HUES64 (cell line): Measurements from ENCODE around the gene TCF7L2.

Experiments
- H3K27ac ChIP-seq: 2 replicates; pipeline ENCODE4 v1.7.0; 2013; ENCODE audit warnings: low read depth, low read length, inconsistent platforms
- H3K27me3 ChIP-seq: 2 replicates; pipeline ENCODE4 v1.6.1; 2013; ENCODE audit warnings: mild to moderate bottlenecking, low read length; ENCODE audit not compliant: insufficient read depth
- H3K36me3 ChIP-seq: 2 replicates; pipeline ENCODE4 v1.6.1; 2013; ENCODE audit warnings: mild to moderate bottlenecking, low read length; ENCODE audit not compliant: insufficient read depth
- H3K4me1 ChIP-seq: 2 replicates; pipeline ENCODE4 v1.6.1; 2013; ENCODE audit warnings: mild to moderate bottlenecking, low read length, moderate library complexity; ENCODE audit not compliant: insufficient read depth
- H3K4me3 ChIP-seq: 2 replicates; pipeline ENCODE4 v1.5.1; 2013; ENCODE audit warnings: mild to moderate bottlenecking, low read length, moderate library complexity
- H3K9ac ChIP-seq: 2 replicates; pipeline ENCODE4 v1.6.1; 2013; ENCODE audit warnings: mild to moderate bottlenecking, low read depth, low read length
- H3K9me3 ChIP-seq: 2 replicates; pipeline ENCODE4 v1.6.1; 2013; ENCODE audit warnings: low read depth, low read length; ENCODE audit not compliant: insufficient read depth
- whole genome bisulfite sequencing: fragments of 150-250, 120-280 bp; methylation state at CpG from one replicate; pipeline ENCODE4 v1.1.7; 2013; ENCODE audit warnings: missing lambda C conversion rate; 5-methylcytosine and 5-hydroxymethylcytosine counted together

Gene TCF7L2

GRCh38 chr10:113088194-113088593, 138.1 kb downstream of the TCF7L2 start:
- Histone ChIP-seq H3K27me3 (no peaks in the 10 kb centered on the region), H3K9me3 (no peaks in the 10 kb centered on the region), H3K4me1 (peaks cover 27% of the 10 kb centered on the region), H3K9ac (no peak overlapping the region), H3K4me3 (no peak overlapping the region), H3K36me3 (peaks cover 16% of the 10 kb centered on the region), H3K27ac (no peak overlapping the region)
- 96% methylated on average over 2 of the region's 2 CpGs for WGBS

DNA sequence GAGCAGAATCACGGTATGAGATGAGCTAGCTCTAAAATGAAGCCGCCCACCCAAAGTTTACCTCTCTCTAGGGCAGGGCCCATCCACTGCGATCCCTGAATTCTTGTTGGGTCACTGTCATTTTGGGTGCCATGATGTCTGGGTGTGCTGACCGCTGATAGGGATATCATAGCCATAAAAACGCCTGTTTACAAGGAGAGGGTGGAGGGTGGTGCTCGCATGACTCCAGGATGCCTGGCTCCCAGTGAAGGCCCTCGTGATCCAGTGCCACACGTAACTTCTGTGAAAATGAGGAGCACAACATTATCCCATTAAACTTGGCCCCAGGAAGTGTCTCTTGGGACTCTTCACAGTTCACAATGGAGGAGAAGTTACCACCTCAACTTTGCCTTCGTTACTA, 139.5 kb downstream of the TCF7L2 start:
- H3K36me3 ChIP-seq: peaks cover 16% of the 10 kb centered on the region

DNA sequence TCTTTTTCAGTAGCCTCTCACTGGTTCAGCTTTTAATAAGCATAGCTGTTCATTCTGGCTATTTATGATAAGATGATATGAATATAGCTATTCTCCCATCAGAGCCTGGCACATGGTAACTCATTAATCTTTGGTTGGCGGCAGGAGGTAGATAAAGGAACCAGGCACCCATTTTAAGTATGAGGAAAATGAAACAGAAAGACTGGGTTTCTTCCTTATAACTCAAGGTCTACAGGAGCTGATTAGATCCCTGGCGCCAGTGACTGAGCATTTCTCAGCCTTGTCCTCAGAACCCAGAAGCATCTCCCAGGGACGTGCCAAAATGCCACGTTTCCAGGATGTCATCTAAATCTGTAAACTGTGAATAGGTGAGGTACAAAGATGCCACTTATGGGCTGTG, 141.9 kb downstream of the TCF7L2 start:
- no peak overlapping the region for H3K4me3 ChIP-seq
- H3K36me3 ChIP-seq: peaks cover 30% of the 10 kb centered on the region
- no peaks in the 10 kb centered on the region for H3K27me3 ChIP-seq
- no peaks in the 10 kb centered on the region for H3K9me3 ChIP-seq
- H3K27ac ChIP-seq: no peak overlapping the region
- WGBS: 94% methylated on average over 4 of the region's 4 CpGs
- H3K4me1 ChIP-seq: peaks cover 28% of the 10 kb centered on the region
- H3K9ac ChIP-seq: no peak overlapping the region

More for the DNA sequence above, 139.5 kb downstream of the TCF7L2 start:
- 88% methylated on average over 9 of the region's 9 CpGs for WGBS
- no peaks in the 10 kb centered on the region for H3K9me3 ChIP-seq
- no peak overlapping the region for H3K4me3 ChIP-seq
- H3K27me3 ChIP-seq: no peaks in the 10 kb centered on the region
- H3K27ac ChIP-seq: no peak overlapping the region
- H3K4me1 ChIP-seq: peaks cover 38% of the 10 kb centered on the region
- no peak overlapping the region for H3K9ac ChIP-seq

GRCh38 chr10:113093188-113094113, 143.4 kb downstream of the TCF7L2 start:
- no peaks in the 10 kb centered on the region for H3K27me3 ChIP-seq
- H3K4me1 ChIP-seq: peaks cover 15% of the 10 kb centered on the region
- peaks cover 33% of the 10 kb centered on the region for H3K36me3 ChIP-seq
- WGBS: 91% methylated on average over 9 of the region's 10 CpGs
- peak overlapping the region; percentile 1; the same call in 1 of the 2 replicates for H3K27ac ChIP-seq
- H3K4me3 ChIP-seq: no peak overlapping the region
- H3K9me3 ChIP-seq: no peaks in the 10 kb centered on the region
- no peak overlapping the region for H3K9ac ChIP-seq

DNA sequence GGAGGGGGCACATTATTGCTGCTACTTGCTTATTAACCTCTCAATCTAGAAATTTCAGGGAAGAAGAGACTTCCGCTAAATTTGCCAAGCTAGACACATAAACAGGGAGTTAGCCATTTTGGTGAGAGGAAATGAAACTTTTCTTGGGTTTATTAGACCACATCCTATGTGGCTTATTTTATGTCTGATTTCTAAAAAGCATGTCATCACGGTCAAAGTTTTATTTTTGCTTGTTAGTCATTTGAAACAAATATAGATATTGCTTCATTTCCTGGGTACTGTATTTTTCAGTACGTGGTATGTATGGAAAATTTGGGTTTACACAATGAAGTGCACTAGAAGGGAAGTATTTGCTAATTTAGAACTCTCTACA, 144.1 kb downstream of the TCF7L2 start:
- WGBS: 100% methylated on average over 3 of the region's 3 CpGs
- Histone ChIP-seq H3K4me3 (no peak overlapping the region), H3K36me3 (peaks cover 33% of the 10 kb centered on the region), H3K9me3 (no peaks in the 10 kb centered on the region), H3K4me1 (peaks cover 15% of the 10 kb centered on the region), H3K9ac (no peak overlapping the region), H3K27me3 (no peaks in the 10 kb centered on the region), H3K27ac (peak overlapping the region; percentile 1; the same call in 1 of the 2 replicates)

GRCh38 chr10:113095419-113096127, 145.5 kb downstream of the TCF7L2 start:
- Histone ChIP-seq H3K9me3 (no peaks in the 10 kb centered on the region), H3K27ac (no peak overlapping the region), H3K27me3 (no peaks in the 10 kb centered on the region), H3K4me3 (no peak overlapping the region), H3K9ac (no peak overlapping the region), H3K36me3 (peaks cover 27% of the 10 kb centered on the region), H3K4me1 (peaks cover 19% of the 10 kb centered on the region)
- WGBS: 87% methylated on average over 15 of the region's 15 CpGs

DNA sequence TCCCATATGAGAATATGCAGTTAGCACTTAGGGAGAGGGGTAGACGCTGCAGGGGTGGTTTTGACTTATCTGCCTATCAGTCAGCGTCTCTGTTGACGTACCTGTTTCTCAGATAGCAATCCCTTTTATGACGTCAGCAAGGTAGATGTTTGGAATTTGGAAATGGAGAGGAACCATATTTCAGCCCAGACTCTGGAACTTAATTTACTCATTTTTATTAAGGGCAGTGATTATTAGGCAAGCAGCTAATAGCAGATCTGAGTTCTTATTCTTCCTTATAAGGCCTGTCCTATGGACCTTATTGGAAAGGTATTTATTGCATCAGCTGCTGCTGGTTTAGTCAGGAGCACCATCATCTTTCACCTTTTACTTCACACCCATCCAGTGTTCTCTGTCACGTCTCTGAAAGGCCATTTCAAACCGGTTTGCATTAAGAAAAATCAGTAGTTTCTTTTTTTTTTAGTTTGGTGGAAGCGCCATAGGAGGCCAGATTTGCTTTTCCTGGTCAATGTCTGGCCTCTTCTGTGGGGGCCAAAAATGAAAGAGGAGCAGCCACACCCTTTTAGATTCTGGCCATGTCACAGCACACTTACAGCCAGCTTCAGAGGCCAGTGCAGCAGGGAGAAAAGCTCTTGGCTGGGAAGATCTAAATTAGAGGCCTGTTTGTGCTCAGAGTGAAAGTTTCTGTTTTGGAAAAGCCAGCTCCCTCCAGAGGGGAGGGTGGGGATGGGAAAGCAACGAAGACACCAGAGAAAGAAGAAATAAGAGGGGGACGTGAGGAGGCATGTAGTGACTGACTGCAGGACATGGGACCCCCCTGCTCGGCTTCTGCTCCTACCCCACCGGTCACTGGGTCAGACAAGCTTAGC, 146.3 kb downstream of the TCF7L2 start:
- Histone ChIP-seq H3K36me3 (peaks cover 23% of the 10 kb centered on the region), H3K27me3 (no peaks in the 10 kb centered on the region), H3K4me1 (peaks cover 19% of the 10 kb centered on the region), H3K9me3 (no peaks in the 10 kb centered on the region), H3K4me3 (no peak overlapping the region), H3K9ac (no peak overlapping the region), H3K27ac (no peak overlapping the region)
- WGBS: 92% methylated on average over 11 of the region's 11 CpGs

- Histone ChIP-seq H3K27me3 (no peaks in the 10 kb centered on the region), H3K27ac (no peak overlapping the region), H3K4me3 (no peak overlapping the region), H3K36me3 (peaks cover 20% of the 10 kb centered on the region), H3K9ac (no peak overlapping the region), H3K9me3 (no peaks in the 10 kb centered on the region), H3K4me1 (peaks cover 19% of the 10 kb centered on the region)
- 85% methylated on average over 6 of the region's 6 CpGs for WGBS
These were observed 147.0 kb downstream of the TCF7L2 start for GRCh38 chr10:113097036-113097435.

DNA sequence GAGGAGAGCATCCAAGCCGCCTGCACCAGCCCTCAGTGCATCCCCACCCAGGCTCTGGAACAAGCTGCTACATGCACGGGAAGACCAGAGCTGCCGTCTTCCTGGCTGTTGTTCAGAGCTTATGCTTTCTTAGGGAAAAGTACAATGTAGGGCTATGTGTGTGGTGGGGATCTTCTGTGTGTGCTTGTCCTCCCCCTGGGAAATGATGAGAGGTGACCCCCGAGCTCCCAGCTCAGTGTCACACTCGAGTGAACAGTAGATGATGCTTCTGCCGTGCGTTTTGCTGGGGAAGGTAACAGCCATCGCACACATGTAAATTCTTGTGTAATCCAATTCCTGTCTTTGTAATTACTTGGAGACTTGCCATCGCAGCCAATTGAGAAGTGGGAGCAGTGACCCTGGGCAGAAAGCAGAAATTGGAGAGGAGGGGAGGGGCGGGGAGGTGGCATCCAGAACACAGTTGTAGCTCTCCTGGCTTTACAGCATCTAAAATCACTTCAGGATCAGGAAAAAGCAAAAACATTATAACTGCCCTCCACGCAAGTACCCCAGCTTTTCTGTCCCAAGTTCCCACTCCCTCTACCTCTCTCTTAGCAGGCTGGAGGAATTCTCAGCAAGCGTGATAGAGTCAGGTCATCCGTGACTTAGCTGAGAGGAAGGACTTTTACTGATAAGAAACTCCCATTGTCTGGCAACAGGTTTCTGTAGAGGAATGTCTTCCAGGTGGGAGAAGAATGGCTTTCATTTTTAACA, 149.6 kb downstream of the TCF7L2 start:
- Histone ChIP-seq H3K27me3 (no peaks in the 10 kb centered on the region), H3K27ac (no peak overlapping the region), H3K36me3 (peaks cover 16% of the 10 kb centered on the region; the same call in 1 of the 2 replicates), H3K9me3 (no peaks in the 10 kb centered on the region), H3K4me3 (no peak overlapping the region), H3K4me1 (peaks cover 16% of the 10 kb centered on the region), H3K9ac (no peak overlapping the region)
- 84% methylated on average over 12 of the region's 13 CpGs for WGBS

- WGBS: 93% methylated on average over 7 of the region's 7 CpGs
- Histone ChIP-seq H3K4me3 (no peak overlapping the region), H3K9me3 (no peaks in the 10 kb centered on the region), H3K27me3 (no peaks in the 10 kb centered on the region), H3K4me1 (peaks cover 23% of the 10 kb centered on the region), H3K9ac (no peak overlapping the region), H3K27ac (no peak overlapping the region), H3K36me3 (peaks cover 14% of the 10 kb centered on the region; the same call in 1 of the 2 replicates)
These were observed 150.2 kb downstream of the TCF7L2 start for GRCh38 chr10:113100281-113100680.
